Measurements from ENCODE around the gene NR1H4. TPM values are rescaled to one million over a fixed set of nuclear protein-coding genes. Genes with fewer than 3 reads are reported as not detected.
"Not testable (repeated sequence)": the region's sequence is repeated elsewhere in the genome, so short reads cannot be mapped to it uniquely, and the experiment has no call there.

NR1H4 gene
- not detected for polyA plus RNA-seq (2013, experiment 1 of 2)
- not detected for polyA plus RNA-seq (2013, experiment 2 of 2)

GRCh38 chr12:100473716-100474150 is at the start of gene NR1H4:
Gene NR1H4, plus strand, starts transcription at chr12:100473866. Its CDS starts 19,458 bp downstream, at chr12:100493324.
- WGBS, 2 experiments (ENCODE audit: insufficient coverage in 2 of 2) = 60 to 80% methylated on average over 1 to 3 of the region's 6 CpGs
- H3K4me3 ChIP-seq (ENCODE audit: extremely low read depth, insufficient read depth, low read length, poor library complexity, severe bottlenecking) = no peak within 1 kb of the TSS
- H3K4me1 ChIP-seq (ENCODE audit: control insufficient read depth, insufficient read depth, low read length, poor library complexity, severe bottlenecking) = no peaks in the 10 kb centered on the region
- H3K36me3 ChIP-seq (ENCODE audit: control insufficient read depth, insufficient read depth, low read length) = no peaks in the 10 kb centered on the region
- no peaks in the 10 kb centered on the region for H3K9me3 ChIP-seq (ENCODE audit: control insufficient read depth, low read length)
- H3K27ac ChIP-seq (ENCODE audit: low read depth, low read length, severe bottlenecking) = no peak within 1 kb of the TSS

- no CpG with 5 or more reads among the region's 1 CpG for WGBS, 2 experiments (ENCODE audit: insufficient coverage in 2 of 2)
- Histone ChIP-seq H3K4me3 (ENCODE audit: extremely low read depth, insufficient read depth, low read length, poor library complexity, severe bottlenecking) (no peak overlapping the region), H3K4me1 (ENCODE audit: control insufficient read depth, insufficient read depth, low read length, poor library complexity, severe bottlenecking) (no peaks in the 10 kb centered on the region), H3K36me3 (ENCODE audit: control insufficient read depth, insufficient read depth, low read length) (no peaks in the 10 kb centered on the region), H3K27ac (ENCODE audit: low read depth, low read length, severe bottlenecking) (no peak overlapping the region), H3K9me3 (ENCODE audit: control insufficient read depth, low read length) (no peaks in the 10 kb centered on the region)
Measured at GRCh38 chr12:100426145-100426544, 47.5 kb upstream of the NR1H4 start.

GRCh38 chr12:100427078-100427477 is 46.6 kb upstream of the NR1H4 start:
- Histone ChIP-seq H3K27ac (ENCODE audit: low read depth, low read length, severe bottlenecking) (no peak overlapping the region), H3K4me3 (ENCODE audit: extremely low read depth, insufficient read depth, low read length, poor library complexity, severe bottlenecking) (no peak overlapping the region), H3K9me3 (ENCODE audit: control insufficient read depth, low read length) (no peaks in the 10 kb centered on the region), H3K36me3 (ENCODE audit: control insufficient read depth, insufficient read depth, low read length) (no peaks in the 10 kb centered on the region), H3K4me1 (ENCODE audit: control insufficient read depth, insufficient read depth, low read length, poor library complexity, severe bottlenecking) (no peaks in the 10 kb centered on the region)
- 79 to 81% methylated on average over 2 to 3 of the region's 3 CpGs for WGBS, 2 experiments (ENCODE audit: insufficient coverage in 2 of 2)

GRCh38 chr12:100430251-100430650 is 43.4 kb upstream of the NR1H4 start:
- H3K9me3 ChIP-seq (ENCODE audit: control insufficient read depth, low read length); H3K27ac ChIP-seq (ENCODE audit: low read depth, low read length, severe bottlenecking): not testable (repeated sequence)
- 80 to 95% methylated on average over 1 to 11 of the region's 32 CpGs for WGBS, 2 experiments (ENCODE audit: insufficient coverage in 2 of 2)

GRCh38 chr12:100433701-100434100 is 40.0 kb upstream of the NR1H4 start:
- H3K4me1 ChIP-seq (ENCODE audit: control insufficient read depth, insufficient read depth, low read length, poor library complexity, severe bottlenecking) = no peaks in the 10 kb centered on the region
- no peak overlapping the region for H3K27ac ChIP-seq (ENCODE audit: low read depth, low read length, severe bottlenecking)
- H3K9me3 ChIP-seq (ENCODE audit: control insufficient read depth, low read length) = no peaks in the 10 kb centered on the region
- 100% methylated on average over 1 of the region's 2 CpGs; no CpG with 5 or more reads in 1 of the 2 experiments for WGBS, 2 experiments (ENCODE audit: insufficient coverage in 2 of 2)
- H3K4me3 ChIP-seq (ENCODE audit: extremely low read depth, insufficient read depth, low read length, poor library complexity, severe bottlenecking) = no peak overlapping the region
- H3K36me3 ChIP-seq (ENCODE audit: control insufficient read depth, insufficient read depth, low read length) = no peaks in the 10 kb centered on the region

More at GRCh38 chr12:100430251-100430650, 43.4 kb upstream of the NR1H4 start:
- not testable (repeated sequence) for H3K4me1 ChIP-seq (ENCODE audit: control insufficient read depth, insufficient read depth, low read length, poor library complexity, severe bottlenecking); H3K4me3 ChIP-seq (ENCODE audit: extremely low read depth, insufficient read depth, low read length, poor library complexity, severe bottlenecking); H3K36me3 ChIP-seq (ENCODE audit: control insufficient read depth, insufficient read depth, low read length)

- H3K27ac ChIP-seq (ENCODE audit: low read depth, low read length, severe bottlenecking) = no peak overlapping the region
- H3K36me3 ChIP-seq (ENCODE audit: control insufficient read depth, insufficient read depth, low read length) = no peaks in the 10 kb centered on the region
- no peaks in the 10 kb centered on the region for H3K9me3 ChIP-seq (ENCODE audit: control insufficient read depth, low read length)
- H3K4me3 ChIP-seq (ENCODE audit: extremely low read depth, insufficient read depth, low read length, poor library complexity, severe bottlenecking) = no peak overlapping the region
- no peaks in the 10 kb centered on the region for H3K4me1 ChIP-seq (ENCODE audit: control insufficient read depth, insufficient read depth, low read length, poor library complexity, severe bottlenecking)
Measured at GRCh38 chr12:100434177-100434576, 39.5 kb upstream of the NR1H4 start.

GRCh38 chr12:100435957-100436356 is 37.7 kb upstream of the NR1H4 start:
- H3K9me3 ChIP-seq (ENCODE audit: control insufficient read depth, low read length) = no peaks in the 10 kb centered on the region
- H3K4me1 ChIP-seq (ENCODE audit: control insufficient read depth, insufficient read depth, low read length, poor library complexity, severe bottlenecking) = no peaks in the 10 kb centered on the region
- no peak overlapping the region for H3K27ac ChIP-seq (ENCODE audit: low read depth, low read length, severe bottlenecking)
- H3K4me3 ChIP-seq (ENCODE audit: extremely low read depth, insufficient read depth, low read length, poor library complexity, severe bottlenecking) = no peak overlapping the region
- WGBS, 2 experiments (ENCODE audit: insufficient coverage in 2 of 2) = 83 to 94% methylated on average over 2 of the region's 2 CpGs
- no peaks in the 10 kb centered on the region for H3K36me3 ChIP-seq (ENCODE audit: control insufficient read depth, insufficient read depth, low read length)

- H3K9me3 ChIP-seq (ENCODE audit: control insufficient read depth, low read length) = no peaks in the 10 kb centered on the region
- no peaks in the 10 kb centered on the region for H3K36me3 ChIP-seq (ENCODE audit: control insufficient read depth, insufficient read depth, low read length)
- H3K27ac ChIP-seq (ENCODE audit: low read depth, low read length, severe bottlenecking) = no peak overlapping the region
- H3K4me1 ChIP-seq (ENCODE audit: control insufficient read depth, insufficient read depth, low read length, poor library complexity, severe bottlenecking) = no peaks in the 10 kb centered on the region
- no peak overlapping the region for H3K4me3 ChIP-seq (ENCODE audit: extremely low read depth, insufficient read depth, low read length, poor library complexity, severe bottlenecking)
- 67 to 86% methylated on average over 1 to 3 of the region's 6 CpGs for WGBS, 2 experiments (ENCODE audit: insufficient coverage in 2 of 2)
Measured at GRCh38 chr12:100437038-100437841, 36.4 kb upstream of the NR1H4 start.

GRCh38 chr12:100439797-100440196 is 33.9 kb upstream of the NR1H4 start:
- Histone ChIP-seq H3K4me3 (ENCODE audit: extremely low read depth, insufficient read depth, low read length, poor library complexity, severe bottlenecking) (no peak overlapping the region), H3K27ac (ENCODE audit: low read depth, low read length, severe bottlenecking) (no peak overlapping the region), H3K9me3 (ENCODE audit: control insufficient read depth, low read length) (no peaks in the 10 kb centered on the region), H3K36me3 (ENCODE audit: control insufficient read depth, insufficient read depth, low read length) (no peaks in the 10 kb centered on the region), H3K4me1 (ENCODE audit: control insufficient read depth, insufficient read depth, low read length, poor library complexity, severe bottlenecking) (no peaks in the 10 kb centered on the region)
- no CpG with 5 or more reads among the region's 2 CpGs for WGBS, 2 experiments (ENCODE audit: insufficient coverage in 2 of 2)

- H3K9me3 ChIP-seq (ENCODE audit: control insufficient read depth, low read length) = no peaks in the 10 kb centered on the region
- H3K4me1 ChIP-seq (ENCODE audit: control insufficient read depth, insufficient read depth, low read length, poor library complexity, severe bottlenecking) = no peaks in the 10 kb centered on the region
- WGBS, 2 experiments (ENCODE audit: insufficient coverage in 2 of 2) = no CpG with 5 or more reads among the region's 1 CpG
- no peak overlapping the region for H3K4me3 ChIP-seq (ENCODE audit: extremely low read depth, insufficient read depth, low read length, poor library complexity, severe bottlenecking)
- H3K36me3 ChIP-seq (ENCODE audit: control insufficient read depth, insufficient read depth, low read length) = no peaks in the 10 kb centered on the region
- no peak overlapping the region for H3K27ac ChIP-seq (ENCODE audit: low read depth, low read length, severe bottlenecking)
Measured at GRCh38 chr12:100442403-100442802, 31.3 kb upstream of the NR1H4 start.

- Histone ChIP-seq H3K27ac (ENCODE audit: low read depth, low read length, severe bottlenecking) (no peak overlapping the region), H3K4me1 (ENCODE audit: control insufficient read depth, insufficient read depth, low read length, poor library complexity, severe bottlenecking) (no peaks in the 10 kb centered on the region), H3K9me3 (ENCODE audit: control insufficient read depth, low read length) (no peaks in the 10 kb centered on the region), H3K36me3 (ENCODE audit: control insufficient read depth, insufficient read depth, low read length) (no peaks in the 10 kb centered on the region), H3K4me3 (ENCODE audit: extremely low read depth, insufficient read depth, low read length, poor library complexity, severe bottlenecking) (no peak overlapping the region)
- no CpG with 5 or more reads among the region's 1 CpG for WGBS, 2 experiments (ENCODE audit: insufficient coverage in 2 of 2)
Measured at GRCh38 chr12:100443434-100443833, 30.2 kb upstream of the NR1H4 start.
